Measurements from ENCODE around the gene HHAT. TPM values are rescaled to one million over a fixed set of nuclear protein-coding genes. Genes with fewer than 3 reads are reported as not detected.
"Not testable (repeated sequence)": the region's sequence is repeated elsewhere in the genome, so short reads cannot be mapped to it uniquely, and the experiment has no call there.

Gene HHAT
- total RNA-seq, 1 experiment from 2014 or later, result 3.0 TPM

DNA sequence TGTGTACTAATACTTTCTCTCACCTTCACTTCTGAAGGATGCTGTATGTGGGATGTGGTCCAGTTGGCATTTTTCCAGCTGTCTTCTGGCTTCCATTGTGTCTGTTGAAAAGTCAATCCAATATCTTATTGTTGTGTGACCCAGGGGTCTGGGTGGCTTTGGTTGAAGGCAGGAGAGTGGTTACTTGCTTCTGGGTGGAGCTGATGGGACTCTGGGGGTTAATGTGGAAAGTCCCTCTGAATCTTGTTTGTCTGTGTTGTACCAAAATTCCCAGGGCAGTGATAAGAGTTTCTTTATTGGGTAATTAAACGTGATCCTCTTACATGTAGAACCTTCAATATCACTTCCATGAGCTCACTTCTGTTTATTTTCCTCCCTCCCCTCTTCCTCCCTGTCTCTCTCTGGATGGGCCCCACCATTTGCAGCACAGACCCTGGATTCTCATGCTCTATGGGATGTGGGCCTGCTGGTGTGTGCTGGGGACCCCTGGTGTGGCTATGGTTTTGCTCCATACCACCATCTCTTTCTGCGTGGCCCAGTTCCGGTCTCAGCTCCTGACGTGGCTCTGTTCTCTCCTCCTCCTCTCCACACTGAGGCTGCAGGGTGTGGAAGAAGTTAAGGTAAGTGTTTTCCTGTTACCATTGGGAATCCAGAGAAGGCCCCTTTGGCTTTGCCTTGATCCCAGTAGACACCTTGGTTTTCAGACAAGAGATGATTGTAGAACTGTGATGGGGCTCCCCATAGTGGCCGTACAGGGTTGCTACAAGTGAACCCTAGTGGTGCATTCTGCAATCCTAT lies 71.5 kb downstream of the HHAT start:
- Histone ChIP-seq H3K27ac (ENCODE audit: low read depth, low read length, poor library complexity, severe bottlenecking) (no peak overlapping the region), H3K4me1 (ENCODE audit: insufficient read depth, low read length, poor library complexity, severe bottlenecking) (no peaks in the 10 kb centered on the region), H3K36me3 (ENCODE audit: insufficient read depth, low read length, poor library complexity, severe bottlenecking) (no peaks in the 10 kb centered on the region), H3K4me3 (ENCODE audit: low read depth, low read length, poor library complexity, severe bottlenecking) (no peak overlapping the region), H3K9me3 (ENCODE audit: low read depth, low read length, poor library complexity, severe bottlenecking) (no peaks in the 10 kb centered on the region), H3K27me3 (replicated peaks; ENCODE audit: insufficient read depth, low read depth, low read length, poor library complexity) (peaks cover 3% of the 10 kb centered on the region)
- intact Hi-C loops (cut with micrococcal nuclease; ENCODE audit: unreplicated experiment), result loop anchor here (1.0 to 10.0 kb wide), 4 partner anchors 40 to 1255 kb away; no protein-coding TSS in a partner anchor
- TF ChIP-seq, protein P1, sequence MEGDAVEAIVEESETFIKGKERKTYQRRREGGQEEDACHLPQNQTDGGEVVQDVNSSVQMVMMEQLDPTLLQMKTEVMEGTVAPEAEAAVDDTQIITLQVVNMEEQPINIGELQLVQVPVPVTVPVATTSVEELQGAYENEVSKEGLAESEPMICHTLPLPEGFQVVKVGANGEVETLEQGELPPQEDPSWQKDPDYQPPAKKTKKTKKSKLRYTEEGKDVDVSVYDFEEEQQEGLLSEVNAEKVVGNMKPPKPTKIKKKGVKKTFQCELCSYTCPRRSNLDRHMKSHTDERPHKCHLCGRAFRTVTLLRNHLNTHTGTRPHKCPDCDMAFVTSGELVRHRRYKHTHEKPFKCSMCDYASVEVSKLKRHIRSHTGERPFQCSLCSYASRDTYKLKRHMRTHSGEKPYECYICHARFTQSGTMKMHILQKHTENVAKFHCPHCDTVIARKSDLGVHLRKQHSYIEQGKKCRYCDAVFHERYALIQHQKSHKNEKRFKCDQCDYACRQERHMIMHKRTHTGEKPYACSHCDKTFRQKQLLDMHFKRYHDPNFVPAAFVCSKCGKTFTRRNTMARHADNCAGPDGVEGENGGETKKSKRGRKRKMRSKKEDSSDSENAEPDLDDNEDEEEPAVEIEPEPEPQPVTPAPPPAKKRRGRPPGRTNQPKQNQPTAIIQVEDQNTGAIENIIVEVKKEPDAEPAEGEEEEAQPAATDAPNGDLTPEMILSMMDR (conservative IDR thresholded peaks at IDR 0.05; ENCODE audit: low read depth, low read length), result peak; percentile 92
- TF ChIP-seq EZH2 (IDR thresholded peaks at IDR 0.05; ENCODE audit: borderline replicate concordance, low read depth, low read length, poor library complexity, severe bottlenecking), result no peak
- ChIA-PET CTCF (interaction anchor here (0.6 to 1.7 kb wide), 3 partner anchors 26 to 40 kb away, joined by 3 to 5 read pairs (median 4); no protein-coding TSS in a partner anchor), POLR2A (ENCODE audit: low non-redundant PET) (no interaction called here)
- DNase-seq (ENCODE audit: low spot score), result peak; percentile 74
- no TSS peak for BruUV-seq (replicated peaks)

DNA sequence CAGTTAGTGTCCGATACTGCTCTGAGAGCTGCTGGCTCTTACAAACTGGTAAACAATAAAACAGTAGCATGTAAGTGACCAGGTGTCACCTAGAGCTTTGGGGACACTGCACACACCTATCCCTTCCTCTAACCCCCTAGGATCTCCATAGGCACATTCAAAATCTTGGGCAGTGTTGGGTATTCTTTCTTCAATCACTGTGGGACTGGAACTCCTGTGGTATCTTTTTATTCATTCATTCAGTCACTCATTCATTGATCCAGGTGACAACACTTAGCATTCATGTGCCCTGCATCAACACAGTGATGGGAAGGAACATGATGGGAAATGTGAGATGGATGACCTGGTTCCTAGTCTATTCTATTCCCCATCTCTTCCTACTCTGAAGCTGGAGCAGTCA lies 73.9 kb downstream of the HHAT start:
- H3K36me3 ChIP-seq (ENCODE audit: insufficient read depth, low read length, poor library complexity, severe bottlenecking), result no peaks in the 10 kb centered on the region
- no TSS peak for BruUV-seq (replicated peaks)
- ChIA-PET POLR2A (ENCODE audit: low non-redundant PET) (no interaction called here), CTCF (interaction anchor here (1.4 kb wide), 1 partner anchor 41 kb away, joined by 4 read pairs; no protein-coding TSS in a partner anchor)
- intact Hi-C loops (cut with micrococcal nuclease; ENCODE audit: unreplicated experiment), result loop anchor here (5.0 to 10.0 kb wide), 2 partner anchors 550 to 1252 kb away; no protein-coding TSS in a partner anchor
- no peaks in the 10 kb centered on the region for H3K9me3 ChIP-seq (ENCODE audit: low read depth, low read length, poor library complexity, severe bottlenecking)
- no peak for TF ChIP-seq EZH2 (IDR thresholded peaks at IDR 0.05; ENCODE audit: borderline replicate concordance, low read depth, low read length, poor library complexity, severe bottlenecking)
- H3K27me3 ChIP-seq (replicated peaks; ENCODE audit: insufficient read depth, low read depth, low read length, poor library complexity), result peaks cover 3% of the 10 kb centered on the region
- DNase-seq (ENCODE audit: low spot score), result no peak
- H3K27ac ChIP-seq (ENCODE audit: low read depth, low read length, poor library complexity, severe bottlenecking), result no peak overlapping the region
- H3K4me1 ChIP-seq (ENCODE audit: insufficient read depth, low read length, poor library complexity, severe bottlenecking), result no peaks in the 10 kb centered on the region
- no peak overlapping the region for H3K4me3 ChIP-seq (ENCODE audit: low read depth, low read length, poor library complexity, severe bottlenecking)

DNA sequence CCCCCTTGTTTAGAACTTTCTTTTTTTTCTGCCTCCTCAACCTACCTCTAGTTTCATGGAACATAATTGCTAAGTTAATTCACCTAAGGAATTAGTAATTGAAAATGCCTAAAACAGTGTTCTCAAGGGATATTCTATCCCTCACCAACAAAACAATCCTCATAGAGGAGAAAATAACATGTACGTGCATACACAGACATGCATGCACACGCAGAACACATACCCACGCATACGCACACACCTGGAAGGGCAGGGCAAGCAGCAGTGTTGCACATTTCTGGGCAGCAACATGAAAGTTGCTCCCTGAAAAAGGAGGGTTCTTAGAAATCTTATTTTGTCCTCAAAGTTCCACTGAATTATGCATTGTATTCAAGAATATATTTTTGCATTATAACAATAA lies 76.6 kb downstream of the HHAT start:
- no peak overlapping the region for H3K4me3 ChIP-seq (ENCODE audit: low read depth, low read length, poor library complexity, severe bottlenecking)
- no peaks in the 10 kb centered on the region for H3K36me3 ChIP-seq (ENCODE audit: insufficient read depth, low read length, poor library complexity, severe bottlenecking)
- ChIA-PET CTCF (interaction anchor here (0.6 kb wide), 1 partner anchor 728 kb away, joined by 3 read pairs; no protein-coding TSS in a partner anchor), POLR2A (ENCODE audit: low non-redundant PET) (no interaction called here)
- no peak overlapping the region for H3K27ac ChIP-seq (ENCODE audit: low read depth, low read length, poor library complexity, severe bottlenecking)
- DNase-seq (ENCODE audit: low spot score), result no peak
- no peaks in the 10 kb centered on the region for H3K9me3 ChIP-seq (ENCODE audit: low read depth, low read length, poor library complexity, severe bottlenecking)
- H3K4me1 ChIP-seq (ENCODE audit: insufficient read depth, low read length, poor library complexity, severe bottlenecking), result no peaks in the 10 kb centered on the region
- no TSS peak for BruUV-seq (replicated peaks)
- H3K27me3 ChIP-seq (replicated peaks; ENCODE audit: insufficient read depth, low read depth, low read length, poor library complexity), result peaks cover 3% of the 10 kb centered on the region
- intact Hi-C loops (cut with micrococcal nuclease; ENCODE audit: unreplicated experiment), result loop anchor here (10.0 kb wide), 1 partner anchor 1249 kb away; no protein-coding TSS in a partner anchor
- TF ChIP-seq, protein P1 (conservative IDR thresholded peaks at IDR 0.05; ENCODE audit: low read depth, low read length), result no peak
- no peak for TF ChIP-seq EZH2 (IDR thresholded peaks at IDR 0.05; ENCODE audit: borderline replicate concordance, low read depth, low read length, poor library complexity, severe bottlenecking)

DNA sequence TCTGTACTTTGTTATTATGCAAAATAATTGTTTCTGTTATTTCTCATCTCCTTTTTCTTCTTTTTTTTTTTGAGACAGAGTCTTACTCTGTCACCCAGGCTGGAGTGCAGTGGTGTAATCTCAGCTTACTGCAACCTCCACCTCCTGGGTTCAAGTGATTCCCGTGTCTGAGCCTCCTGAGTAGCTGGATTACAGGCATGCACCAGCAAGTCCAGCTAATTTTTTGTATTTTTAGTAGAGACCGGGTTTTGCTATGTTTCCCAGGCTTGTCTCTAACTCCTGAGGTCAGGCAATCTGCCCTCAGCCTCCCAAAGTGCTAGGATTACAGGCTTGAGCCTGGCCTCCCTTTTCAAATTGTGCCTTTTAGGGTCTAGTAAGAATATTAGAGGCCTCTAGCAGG lies 77.6 kb downstream of the HHAT start:
- DNase-seq (ENCODE audit: low spot score); H3K9me3 ChIP-seq (ENCODE audit: low read depth, low read length, poor library complexity, severe bottlenecking); H3K27ac ChIP-seq (ENCODE audit: low read depth, low read length, poor library complexity, severe bottlenecking); POLR2A ChIA-PET (ENCODE audit: low non-redundant PET); H3K27me3 ChIP-seq (replicated peaks; ENCODE audit: insufficient read depth, low read depth, low read length, poor library complexity); H3K4me3 ChIP-seq (ENCODE audit: low read depth, low read length, poor library complexity, severe bottlenecking); H3K36me3 ChIP-seq (ENCODE audit: insufficient read depth, low read length, poor library complexity, severe bottlenecking); H3K4me1 ChIP-seq (ENCODE audit: insufficient read depth, low read length, poor library complexity, severe bottlenecking); BruUV-seq (replicated peaks): not testable (repeated sequence)
- CTCF ChIA-PET, result interaction anchor here (1.1 kb wide), 1 partner anchor 728 kb away, joined by 8 read pairs; the partner anchor contains the start of gene KCNH1
- intact Hi-C loops (cut with micrococcal nuclease; ENCODE audit: unreplicated experiment), result loop anchor here (2.0 to 10.0 kb wide), 2 partner anchors 42 to 1248 kb away; no protein-coding TSS in a partner anchor
